ENCODE measurements around the gene S100PBP. TPM values are rescaled to one million over a fixed set of nuclear protein-coding genes. Genes with fewer than 3 reads are reported as not detected.

The S100PBP gene
- total and polyA plus RNA-seq, 7 donors = 3.2 to 50.7 (median 25.2) TPM

DNA sequence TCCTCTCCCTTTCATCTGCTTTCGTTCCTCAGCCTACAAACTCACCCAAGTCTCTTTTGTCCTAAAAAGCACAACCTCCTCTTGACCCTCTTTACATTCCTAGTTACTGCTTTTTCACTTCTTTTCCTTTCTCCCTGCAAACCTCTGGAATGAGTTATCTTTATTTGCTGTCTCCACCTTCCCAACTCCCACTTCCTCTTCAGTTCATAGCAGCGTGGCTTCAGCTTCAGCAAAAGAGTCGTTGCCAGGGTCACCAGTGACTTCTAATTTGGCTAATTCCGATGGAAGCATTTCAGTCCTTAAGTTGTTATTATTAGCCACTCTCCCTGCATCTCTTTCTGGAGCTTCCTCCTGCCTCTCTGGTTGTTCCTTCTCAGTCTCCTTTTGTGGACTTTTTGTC, 90.0 kb downstream of the S100PBP start:
- intact Hi-C loops (cut with DNase I) = no loop called here
- WGBS, 2 donors = 8 to 24% methylated on average over 4 of the region's 4 CpGs
- Histone ChIP-seq H3K36me3 (no peaks in the 10 kb centered on the region), H3K9me3 (no peaks in the 10 kb centered on the region), H3K27ac (no peak overlapping the region), H3K4me1 (no peaks in the 10 kb centered on the region), H3K4me3 (no peak overlapping the region), H3K27me3 (no peaks in the 10 kb centered on the region)
- no peak for DNase-seq
- TF ChIP-seq POLR2A (IDR thresholded peaks at IDR 0.05) = no peak

Other genes with a start within 250 kb of the S100PBP start
- 10 to 100 TPM; 19.9 to 40.3 (median 36.8) TPM for gene ZBTB8OS, start 167.1 kb upstream of the S100PBP start, total RNA-seq
- gene ZBTB8OS, start 167.1 kb upstream of the S100PBP start, polyA plus RNA-seq = 10 to 100 TPM; 51.9 to 97.3 (median 89.5) TPM
- gene RBBP4, start 166.4 kb upstream of the S100PBP start, total RNA-seq = 100 to 1,000 TPM in 3 of 4 donors, 10 to 100 TPM in 1; 91.8 to 118 (median 108) TPM
- gene RBBP4, start 166.4 kb upstream of the S100PBP start, polyA plus RNA-seq = 10 to 100 TPM; 54.1 to 81.1 (median 59.9) TPM
- gene SYNC, start 114.9 kb upstream of the S100PBP start, total RNA-seq = 10 to 100 TPM; 22.5 to 87.5 (median 33.8) TPM
- gene SYNC, start 114.9 kb upstream of the S100PBP start, polyA plus RNA-seq = 10 to 100 TPM in 1 of 3 donors, 1 to 10 TPM in 2; 6.9 to 12.7 (median 9.6) TPM
- 10 to 100 TPM; 29.6 to 46.8 (median 37.6) TPM for gene YARS1, start 295 bp upstream of the S100PBP start, total RNA-seq
- gene YARS1, start 295 bp upstream of the S100PBP start, polyA plus RNA-seq = 10 to 100 TPM; 28.7 to 65.2 (median 33.6) TPM
- 10 to 100 TPM in 1 of 4 donors, 1 to 10 TPM in 1, under 1 TPM in 2; 0.41 to 10.2 (median 1.6) TPM for gene FNDC5, start 53.3 kb downstream of the S100PBP start, total RNA-seq
- 1 to 10 TPM in 1 of 3 donors, under 1 TPM in 1, not detected in 1; 0.20 to 1.2 TPM for gene FNDC5, start 53.3 kb downstream of the S100PBP start, polyA plus RNA-seq
- not detected for gene HPCA, start 68.8 kb downstream of the S100PBP start, total RNA-seq
- 1 to 10 TPM; 1.2 to 1.9 (median 1.8) TPM for gene HPCA, start 68.8 kb downstream of the S100PBP start, polyA plus RNA-seq
- 100 to 1,000 TPM in 1 of 4 donors, 10 to 100 TPM in 3; 47.4 to 135 (median 57.9) TPM for gene TMEM54, start 83.7 kb downstream of the S100PBP start, total RNA-seq
- 100 to 1,000 TPM; 699 to 799 (median 707) TPM for gene TMEM54, start 83.7 kb downstream of the S100PBP start, polyA plus RNA-seq
- 10 to 100 TPM; 14.5 to 28.9 (median 21.6) TPM for gene RNF19B, start 147.2 kb downstream of the S100PBP start, total RNA-seq
- 10 to 100 TPM; 43.2 to 50.7 (median 46.7) TPM for gene RNF19B, start 147.2 kb downstream of the S100PBP start, polyA plus RNA-seq
- gene AK2, start 219.2 kb downstream of the S100PBP start, total RNA-seq = 100 to 1,000 TPM in 2 of 4 donors, 10 to 100 TPM in 2; 79.6 to 190 (median 98.8) TPM
- 100 to 1,000 TPM; 139 to 202 (median 158) TPM for gene AK2, start 219.2 kb downstream of the S100PBP start, polyA plus RNA-seq